Activated B cell treated with CpG ODN at 0.5 μM for 24 hours (primary cell): ENCODE data around the gene SLC9A9. TPM values are rescaled to one million over a fixed set of nuclear protein-coding genes. Genes with fewer than 3 reads are reported as not detected.
A peak's percentile ranks its signal among the peaks of the same experiment; 100 is the strongest.

Experiments used
- ATAC-seq: fragments of 200-7000 bp; cut with Tn5 transposase; one replicate; pipeline ENCODE4 v1.10.0; 2021; ENCODE audit warnings: low read depth, mild to moderate bottlenecking, moderate library complexity
- CTCF ChIA-PET: fragments of 350-600 bp; sonication (Branson Sonifier 250); formaldehyde crosslinking; loops from one replicate; lab custom pipeline; 2021; ENCODE audit warnings: antibody characterized with exemption; lab: Charles Lee
- POLR2A ChIA-PET: fragments of 350-600 bp; sonication (Branson Sonifier 250); formaldehyde crosslinking; loops from one replicate; lab custom pipeline; 2021; ENCODE audit warnings: antibody characterized with exemption; lab: Charles Lee
- DNase-seq: peaks from one replicate; pipeline ENCODE4 v3.0.0; 2022
- H3K27ac Mint-ChIP-seq: one replicate; pipeline ENCODE4 v1.8.0; 2020; ENCODE audit warnings: mixed read lengths
- H3K27me3 Mint-ChIP-seq: one replicate; pipeline ENCODE4 v1.8.0; 2021; ENCODE audit warnings: mixed read lengths
- H3K36me3 Mint-ChIP-seq: one replicate; pipeline ENCODE4 v1.8.0; 2021; ENCODE audit warnings: low read depth, mixed read lengths
- H3K4me1 Mint-ChIP-seq: one replicate; pipeline ENCODE4 v1.8.0; 2021; ENCODE audit warnings: mixed read lengths
- H3K4me3 Mint-ChIP-seq: one replicate; pipeline ENCODE4 v1.8.0; 2020; ENCODE audit warnings: mild to moderate bottlenecking, mixed read lengths
- H3K9me3 Mint-ChIP-seq: one replicate; pipeline ENCODE4 v1.8.0; 2020; ENCODE audit warnings: mixed read lengths
- CTCF ChIP-seq: fragments of 200-600 bp; IDR thresholded peaks from one replicate; pipeline ENCODE4 v1.8.0; 2022; ENCODE audit warnings: antibody characterized with exemption, mild to moderate bottlenecking
- intact Hi-C: fragments of 100-400 bp; cut with micrococcal nuclease; formaldehyde crosslinking; loops from one replicate; pipeline ENCODE4 v1.15.1; 2024
- total RNA-seq: library from RNA; stranded (reverse); gene quantifications from 2 replicates; pipeline ENCODE4 v1.2.3, GENCODE V29; 2022

The SLC9A9 gene
- total RNA-seq, 1 donor from 2014 or later = 9.4 TPM

- no peak for TF ChIP-seq CTCF
- Mint-ChIP-seq H3K4me3 (no peak overlapping the region), H3K36me3 (no peaks in the 10 kb centered on the region), H3K4me1 (peaks cover 59% of the 10 kb centered on the region), H3K9me3 (no peaks in the 10 kb centered on the region), H3K27me3 (no peaks in the 10 kb centered on the region), H3K27ac (no peak overlapping the region)
- intact Hi-C loops = loop anchor here (10.0 kb wide), 1 partner anchor 293 kb away; no protein-coding TSS in a partner anchor
- ChIA-PET POLR2A (no interaction called here), CTCF (interaction anchor here (1.0 kb wide), 2 partner anchors 12 to 312 kb away, joined by 3 read pairs; no protein-coding TSS in a partner anchor)
- DNase-seq (no peak), ATAC-seq (no peak)
Observed at GRCh38 chr3:143351895-143352608, 496.2 kb downstream of the SLC9A9 start.

- no peaks in the 10 kb centered on the region for H3K9me3 Mint-ChIP-seq
- ChIA-PET CTCF (interaction anchor here (1.0 kb wide), 2 partner anchors 13 to 311 kb away, joined by 3 read pairs; no protein-coding TSS in a partner anchor), POLR2A (no interaction called here)
- ATAC-seq (no peak), DNase-seq (no peak)
- TF ChIP-seq CTCF = no peak
- no peak overlapping the region for H3K4me3 Mint-ChIP-seq
- H3K36me3 Mint-ChIP-seq = no peaks in the 10 kb centered on the region
- peaks cover 60% of the 10 kb centered on the region for H3K4me1 Mint-ChIP-seq
- no peaks in the 10 kb centered on the region for H3K27me3 Mint-ChIP-seq
- no peak overlapping the region for H3K27ac Mint-ChIP-seq
- intact Hi-C loops = loop anchor here (10.0 kb wide), 1 partner anchor 293 kb away; no protein-coding TSS in a partner anchor
Observed at GRCh38 chr3:143351354-143351753, 496.9 kb downstream of the SLC9A9 start.

GRCh38 chr3:143349455-143349854 is 498.8 kb downstream of the SLC9A9 start:
- TF ChIP-seq CTCF = no peak
- POLR2A ChIA-PET = interaction anchor here (0.6 kb wide), 1 partner anchor 179 kb away, joined by 3 read pairs; no protein-coding TSS in a partner anchor
- Mint-ChIP-seq H3K9me3 (no peaks in the 10 kb centered on the region), H3K4me3 (no peak overlapping the region), H3K27me3 (no peaks in the 10 kb centered on the region), H3K27ac (no peak overlapping the region), H3K4me1 (peaks cover 60% of the 10 kb centered on the region), H3K36me3 (no peaks in the 10 kb centered on the region)
- CTCF ChIA-PET = interaction anchor here (1.1 to 1.8 kb wide), 2 partner anchors 225 to 325 kb away, joined by 4 to 6 read pairs; no protein-coding TSS in a partner anchor
- intact Hi-C loops = loop anchor here (5.0 kb wide), 1 partner anchor 323 kb away; no protein-coding TSS in a partner anchor
- ATAC-seq (no peak), DNase-seq (no peak)

GRCh38 chr3:143348486-143349327 is 499.6 kb downstream of the SLC9A9 start:
- DNase-seq (no peak), ATAC-seq (no peak)
- peaks cover 55% of the 10 kb centered on the region for H3K4me1 Mint-ChIP-seq
- H3K36me3 Mint-ChIP-seq = no peaks in the 10 kb centered on the region
- TF ChIP-seq CTCF = no peak
- intact Hi-C loops = loop anchor here (5.0 kb wide), 1 partner anchor 324 kb away; no protein-coding TSS in a partner anchor
- H3K27me3 Mint-ChIP-seq = no peaks in the 10 kb centered on the region
- ChIA-PET CTCF (interaction anchor here (1.0 to 1.8 kb wide), 3 partner anchors 12 to 325 kb away, joined by 3 to 6 read pairs (median 4); no protein-coding TSS in a partner anchor), POLR2A (interaction anchor here (0.7 kb wide), 1 partner anchor 326 kb away, joined by 4 read pairs; no protein-coding TSS in a partner anchor)
- no peak overlapping the region for H3K27ac Mint-ChIP-seq
- H3K4me3 Mint-ChIP-seq = peak overlapping the region; percentile 16
- H3K9me3 Mint-ChIP-seq = no peaks in the 10 kb centered on the region
